Measurements from ENCODE around the gene ETV6.

The ETV6 gene

GRCh38 chr12:11716794-11717518 is 67.5 kb downstream of the ETV6 start:
- DNase-seq, result no peak
- TF ChIP-seq POLR2A (IDR thresholded peaks at IDR 0.05; ENCODE audit: low read length) (no peak), GATA1 (IDR thresholded peaks at IDR 0.05; ENCODE audit: low read depth, low read length) (no peak)

- no peak for DNase-seq
- TF ChIP-seq POLR2A (IDR thresholded peaks at IDR 0.05; ENCODE audit: low read length) (no peak), GATA1 (IDR thresholded peaks at IDR 0.05; ENCODE audit: low read depth, low read length) (no peak)
Measured at GRCh38 chr12:11717519-11717961, 68.1 kb downstream of the ETV6 start.

GRCh38 chr12:11718105-11718504 is 68.6 kb downstream of the ETV6 start:
- no peak for DNase-seq
- TF ChIP-seq GATA1 (IDR thresholded peaks at IDR 0.05; ENCODE audit: low read depth, low read length) (no peak), POLR2A (IDR thresholded peaks at IDR 0.05; ENCODE audit: low read length) (no peak)

GRCh38 chr12:11718768-11719253 is 69.3 kb downstream of the ETV6 start:
- no peak for TF ChIP-seq GATA1 (IDR thresholded peaks at IDR 0.05; ENCODE audit: low read depth, low read length)
- no peak for TF ChIP-seq POLR2A (IDR thresholded peaks at IDR 0.05; ENCODE audit: low read length)
- no peak for DNase-seq

GRCh38 chr12:11719678-11720099 is 70.2 kb downstream of the ETV6 start:
- no peak for TF ChIP-seq POLR2A (IDR thresholded peaks at IDR 0.05; ENCODE audit: low read length)
- TF ChIP-seq GATA1 (IDR thresholded peaks at IDR 0.05; ENCODE audit: low read depth, low read length), result no peak
- DNase-seq, result no peak

GRCh38 chr12:11722071-11722470 is 72.6 kb downstream of the ETV6 start:
- DNase-seq, result no peak
- no peak for TF ChIP-seq GATA1 (IDR thresholded peaks at IDR 0.05; ENCODE audit: low read depth, low read length)
- no peak for TF ChIP-seq POLR2A (IDR thresholded peaks at IDR 0.05; ENCODE audit: low read length)

GRCh38 chr12:11722578-11723138 is 73.2 kb downstream of the ETV6 start:
- DNase-seq, result no peak
- TF ChIP-seq GATA1 (IDR thresholded peaks at IDR 0.05; ENCODE audit: low read depth, low read length), result no peak

GRCh38 chr12:11723993-11724392 is 74.5 kb downstream of the ETV6 start:
- DNase-seq, result no peak
- TF ChIP-seq POLR2A (IDR thresholded peaks at IDR 0.05; ENCODE audit: low read length) (no peak), GATA1 (IDR thresholded peaks at IDR 0.05; ENCODE audit: low read depth, low read length) (no peak)

GRCh38 chr12:11724888-11725311 is 75.4 kb downstream of the ETV6 start:
- no peak for DNase-seq
- TF ChIP-seq GATA1 (IDR thresholded peaks at IDR 0.05; ENCODE audit: low read depth, low read length) (no peak), POLR2A (IDR thresholded peaks at IDR 0.05; ENCODE audit: low read length) (no peak)

- no peak for DNase-seq
- TF ChIP-seq POLR2A (IDR thresholded peaks at IDR 0.05; ENCODE audit: low read length), result no peak
- TF ChIP-seq GATA1 (IDR thresholded peaks at IDR 0.05; ENCODE audit: low read depth, low read length), result no peak
Measured at GRCh38 chr12:11725686-11726085, 76.2 kb downstream of the ETV6 start.

GRCh38 chr12:11726659-11727058 is 77.2 kb downstream of the ETV6 start:
- TF ChIP-seq GATA1 (IDR thresholded peaks at IDR 0.05; ENCODE audit: low read depth, low read length) (no peak), POLR2A (IDR thresholded peaks at IDR 0.05; ENCODE audit: low read length) (no peak)

GRCh38 chr12:11727133-11727664 is 77.7 kb downstream of the ETV6 start:
- TF ChIP-seq GATA1 (IDR thresholded peaks at IDR 0.05; ENCODE audit: low read depth, low read length) (no peak), POLR2A (IDR thresholded peaks at IDR 0.05; ENCODE audit: low read length) (no peak)
- no peak for DNase-seq

More at GRCh38 chr12:11726659-11727058, 77.2 kb downstream of the ETV6 start:
- no peak for DNase-seq

GRCh38 chr12:11728154-11728755 is 78.8 kb downstream of the ETV6 start:
- TF ChIP-seq GATA1 (IDR thresholded peaks at IDR 0.05; ENCODE audit: low read depth, low read length), result no peak
- no peak for TF ChIP-seq POLR2A (IDR thresholded peaks at IDR 0.05; ENCODE audit: low read length)
- no peak for DNase-seq

GRCh38 chr12:11729008-11729407 is 79.5 kb downstream of the ETV6 start:
- TF ChIP-seq GATA1 (IDR thresholded peaks at IDR 0.05; ENCODE audit: low read depth, low read length) (no peak), POLR2A (IDR thresholded peaks at IDR 0.05; ENCODE audit: low read length) (no peak)
- DNase-seq, result no peak

Measured in erythroblast (primary cell).